ENCODE results near the gene C1S.

DNA sequence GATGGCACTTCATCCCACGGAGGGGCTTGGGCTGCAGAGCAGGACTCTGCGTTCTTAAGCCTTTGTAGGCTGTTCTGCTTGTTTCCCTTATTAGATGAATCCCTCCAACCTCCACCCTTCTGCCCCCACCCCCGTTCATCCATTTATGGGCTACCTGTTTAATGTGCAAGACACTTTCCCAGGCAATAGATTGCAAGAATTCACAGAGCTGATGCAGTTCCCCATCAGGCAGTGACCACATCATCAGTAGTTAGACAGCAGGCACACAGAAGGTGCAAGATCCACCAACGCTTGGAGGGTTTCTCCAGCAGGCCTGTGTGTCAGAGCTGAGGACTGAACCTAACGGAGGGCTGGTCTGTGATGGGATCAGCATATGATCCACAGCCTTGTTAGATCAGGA is 33.0 kb downstream of the C1S start:
- TF ChIP-seq POLR2A (IDR thresholded peaks at IDR 0.05), result no peak
- TF ChIP-seq, protein P1, sequence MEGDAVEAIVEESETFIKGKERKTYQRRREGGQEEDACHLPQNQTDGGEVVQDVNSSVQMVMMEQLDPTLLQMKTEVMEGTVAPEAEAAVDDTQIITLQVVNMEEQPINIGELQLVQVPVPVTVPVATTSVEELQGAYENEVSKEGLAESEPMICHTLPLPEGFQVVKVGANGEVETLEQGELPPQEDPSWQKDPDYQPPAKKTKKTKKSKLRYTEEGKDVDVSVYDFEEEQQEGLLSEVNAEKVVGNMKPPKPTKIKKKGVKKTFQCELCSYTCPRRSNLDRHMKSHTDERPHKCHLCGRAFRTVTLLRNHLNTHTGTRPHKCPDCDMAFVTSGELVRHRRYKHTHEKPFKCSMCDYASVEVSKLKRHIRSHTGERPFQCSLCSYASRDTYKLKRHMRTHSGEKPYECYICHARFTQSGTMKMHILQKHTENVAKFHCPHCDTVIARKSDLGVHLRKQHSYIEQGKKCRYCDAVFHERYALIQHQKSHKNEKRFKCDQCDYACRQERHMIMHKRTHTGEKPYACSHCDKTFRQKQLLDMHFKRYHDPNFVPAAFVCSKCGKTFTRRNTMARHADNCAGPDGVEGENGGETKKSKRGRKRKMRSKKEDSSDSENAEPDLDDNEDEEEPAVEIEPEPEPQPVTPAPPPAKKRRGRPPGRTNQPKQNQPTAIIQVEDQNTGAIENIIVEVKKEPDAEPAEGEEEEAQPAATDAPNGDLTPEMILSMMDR (IDR thresholded peaks at IDR 0.05), result no peak
